Muscle layer of colon (tissue), 2 donors: Measurements from ENCODE around the gene LAIR1.
"Not testable (repeated sequence)": the region's sequence is repeated elsewhere in the genome, so short reads cannot be mapped to it uniquely, and the experiment has no call there.

Source experiments
- H3K27ac ChIP-seq: one replicate; pipeline ENCODE4 v1.7.0; 2013; ENCODE audit warnings: low read depth, mild to moderate bottlenecking, low read length, moderate library complexity
- H3K27me3 ChIP-seq, 2 donors: one replicate each; pipeline ENCODE4 v1.7.0; 2013; ENCODE audit warnings: low read length in 2 of 2, mild to moderate bottlenecking in 2 of 2; ENCODE audit not compliant: insufficient read depth in 2 of 2, control insufficient read depth in 1 of 2
- H3K36me3 ChIP-seq: one replicate; pipeline ENCODE4 v1.7.0; 2013; ENCODE audit warnings: mild to moderate bottlenecking, low read length; ENCODE audit not compliant: insufficient read depth
- H3K4me1 ChIP-seq: one replicate; pipeline ENCODE4 v1.7.0; 2013; ENCODE audit warnings: mild to moderate bottlenecking, low read length; ENCODE audit not compliant: insufficient read depth
- H3K4me3 ChIP-seq, 2 donors: one replicate each; pipeline ENCODE4 v1.7.0; 2013; ENCODE audit warnings: low read length in 2 of 2, low read depth in 1 of 2, mild to moderate bottlenecking in 1 of 2, moderate library complexity in 1 of 2
- H3K9ac ChIP-seq: one replicate; pipeline ENCODE4 v1.7.0; 2013; ENCODE audit warnings: low read length
- H3K9me3 ChIP-seq: one replicate; pipeline ENCODE4 v1.7.0; 2013; ENCODE audit warnings: mild to moderate bottlenecking, low read length
- donor health status: abdominal sarcoma.
- donor health status: Adenocarcinoma of cecum.

The LAIR1 gene

DNA sequence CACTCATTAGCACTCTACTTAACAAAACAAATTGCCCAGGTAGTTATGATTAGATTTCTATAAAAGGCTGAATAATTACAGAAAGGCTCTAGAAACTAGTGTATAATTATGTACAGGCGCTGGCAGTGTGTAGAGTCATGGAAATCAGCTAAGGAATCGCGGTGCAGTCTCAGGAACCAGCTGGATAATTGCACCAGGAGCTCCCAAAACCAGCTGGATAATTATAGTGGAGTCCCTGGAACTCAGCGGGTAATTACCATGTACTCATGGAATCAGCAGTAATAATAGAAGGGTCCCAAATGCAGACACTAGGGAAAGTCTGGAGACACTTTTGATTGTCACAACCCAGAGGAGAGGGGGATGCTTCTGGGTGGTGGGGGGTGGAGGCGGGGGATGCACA is 27.4 kb upstream of the LAIR1 start:
- no peak overlapping the region for H3K4me3 ChIP-seq
- no peaks in the 10 kb centered on the region for H3K36me3 ChIP-seq
- peaks cover 4 to 15% of the 10 kb centered on the region in 2 donors for H3K27me3 ChIP-seq
- no peaks in the 10 kb centered on the region for H3K9me3 ChIP-seq
- no peaks in the 10 kb centered on the region for H3K4me1 ChIP-seq
- no peak overlapping the region for H3K27ac ChIP-seq
- no peak overlapping the region for H3K9ac ChIP-seq

GRCh38 chr19:54391589-54392061 is 26.9 kb upstream of the LAIR1 start:
- Histone ChIP-seq H3K9me3 (no peaks in the 10 kb centered on the region), H3K4me3 (no peak overlapping the region), H3K4me1 (no peaks in the 10 kb centered on the region), H3K9ac (no peak overlapping the region), H3K27ac (no peak overlapping the region), H3K36me3 (no peaks in the 10 kb centered on the region), H3K27me3 (peaks cover 4 to 15% of the 10 kb centered on the region in 2 donors)

DNA sequence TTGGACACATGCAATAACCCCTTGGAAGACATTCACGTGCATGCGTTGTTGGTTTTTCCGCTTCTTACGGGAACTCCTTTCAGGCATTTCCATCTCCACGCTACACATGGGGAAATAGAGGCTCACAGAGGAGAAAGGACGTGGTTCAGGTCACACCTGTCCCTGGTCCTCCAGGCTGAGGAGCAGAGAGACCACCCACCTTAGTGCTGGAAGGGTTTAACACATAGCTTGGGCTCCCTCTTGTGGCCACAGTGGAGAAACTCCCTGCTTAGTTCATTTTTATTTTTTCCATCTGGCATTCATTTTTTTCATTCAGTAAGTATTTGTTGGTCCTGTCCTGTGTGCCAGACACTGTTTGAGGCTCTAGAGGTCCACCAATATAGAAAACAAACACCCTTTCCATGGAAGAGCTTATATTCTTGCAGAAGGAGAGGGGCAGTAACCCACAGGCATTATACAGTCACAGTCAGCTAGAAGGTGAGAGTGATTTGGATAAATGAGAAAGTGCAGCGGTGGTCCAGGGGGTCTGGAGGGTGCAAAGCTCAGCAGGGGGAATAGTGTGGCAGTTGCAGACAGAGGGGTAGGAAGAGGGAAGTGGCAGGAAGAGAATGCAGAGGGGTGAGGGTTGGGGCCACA is 26.3 kb upstream of the LAIR1 start:
- Histone ChIP-seq H3K4me1 (no peaks in the 10 kb centered on the region), H3K9me3 (no peaks in the 10 kb centered on the region), H3K4me3 (no peak overlapping the region), H3K27ac (no peak overlapping the region), H3K36me3 (no peaks in the 10 kb centered on the region), H3K27me3 (peaks cover 4 to 15% of the 10 kb centered on the region in 2 donors), H3K9ac (no peak overlapping the region)

DNA sequence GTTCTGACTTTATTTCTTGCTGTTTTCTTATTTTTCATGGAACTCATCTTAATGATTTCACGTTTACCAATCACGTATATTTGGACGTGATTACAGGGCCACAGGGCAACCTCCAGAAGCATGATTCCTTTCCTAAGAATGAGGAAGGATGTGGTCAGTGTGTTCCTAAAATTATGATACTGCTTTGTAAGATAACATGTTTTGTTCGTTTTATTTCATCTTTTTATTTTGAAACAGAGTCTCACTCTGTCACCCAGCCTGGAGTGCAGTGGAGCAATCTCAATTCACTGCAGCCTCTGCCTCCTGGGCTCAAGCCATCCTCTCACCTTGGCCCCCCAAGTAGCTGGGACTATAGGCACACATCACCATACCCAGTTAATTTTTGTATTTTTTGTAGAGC is 24.8 kb upstream of the LAIR1 start:
- Histone ChIP-seq H3K9ac (no peak overlapping the region), H3K27me3 (peaks cover 4 to 15% of the 10 kb centered on the region in 2 donors), H3K4me3 (no peak overlapping the region), H3K9me3 (no peaks in the 10 kb centered on the region), H3K27ac (no peak overlapping the region), H3K36me3 (no peaks in the 10 kb centered on the region), H3K4me1 (no peaks in the 10 kb centered on the region)

- H3K9me3 ChIP-seq = no peaks in the 10 kb centered on the region
- no peak overlapping the region for H3K27ac ChIP-seq
- no peaks in the 10 kb centered on the region for H3K36me3 ChIP-seq
- H3K4me1 ChIP-seq = no peaks in the 10 kb centered on the region
- H3K9ac ChIP-seq = no peak overlapping the region
- H3K4me3 ChIP-seq = no peak overlapping the region
- peaks cover 4 to 15% of the 10 kb centered on the region in 2 donors for H3K27me3 ChIP-seq
Measured at GRCh38 chr19:54388802-54389139, 24.0 kb upstream of the LAIR1 start.

DNA sequence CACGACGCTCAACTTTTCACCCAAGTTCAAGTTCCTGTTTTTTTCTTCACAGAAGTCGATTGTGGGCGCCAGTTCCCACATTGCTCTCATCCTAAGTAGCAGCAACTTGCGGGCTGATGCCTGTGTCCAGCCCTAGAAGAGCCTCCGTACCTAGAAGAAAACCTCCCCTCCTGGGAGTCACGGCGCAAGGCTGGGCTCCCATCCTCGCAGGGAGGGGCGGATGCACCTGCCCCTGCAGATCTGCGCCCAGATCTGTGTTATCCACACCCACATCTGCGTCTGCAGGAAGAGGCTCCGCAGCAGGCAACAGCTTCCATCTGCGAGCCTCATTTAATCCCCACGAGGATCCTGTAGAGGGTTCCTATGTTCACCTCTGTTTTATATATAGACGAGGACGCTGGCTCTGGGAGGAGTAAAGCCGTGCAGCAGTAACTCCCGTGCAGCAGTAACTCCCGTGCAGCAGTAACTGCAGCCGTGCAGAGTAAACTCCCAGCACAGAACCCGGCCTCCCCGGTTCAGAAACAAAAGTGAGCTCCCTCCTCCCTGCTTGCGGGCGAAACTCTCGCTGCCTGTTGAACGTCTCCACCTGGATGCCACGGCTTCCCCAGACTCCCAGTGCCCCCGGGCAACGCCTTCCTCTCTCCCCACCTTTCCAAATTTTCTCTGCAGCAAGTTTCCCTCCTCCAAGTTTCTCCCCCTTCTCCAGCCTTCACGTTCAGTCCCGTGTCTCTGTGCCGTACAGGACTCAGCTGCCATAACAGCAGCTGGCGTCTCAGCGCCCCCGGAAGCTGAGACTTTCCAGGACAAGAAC is 23.5 kb upstream of the LAIR1 start:
- H3K4me1 ChIP-seq = no peaks in the 10 kb centered on the region
- H3K36me3 ChIP-seq = no peaks in the 10 kb centered on the region
- H3K9ac ChIP-seq = no peak overlapping the region
- peaks cover 4 to 15% of the 10 kb centered on the region in 2 donors for H3K27me3 ChIP-seq
- H3K9me3 ChIP-seq = no peaks in the 10 kb centered on the region
- H3K27ac ChIP-seq = no peak overlapping the region
- no peak overlapping the region for H3K4me3 ChIP-seq

GRCh38 chr19:54383330-54383729 is 18.6 kb upstream of the LAIR1 start:
- no peaks in the 10 kb centered on the region for H3K4me1 ChIP-seq
- no peak overlapping the region for H3K27ac ChIP-seq
- no peaks in the 10 kb centered on the region for H3K36me3 ChIP-seq
- no peaks in the 10 kb centered on the region for H3K27me3 ChIP-seq
- peaks cover 4% of the 10 kb centered on the region for H3K9me3 ChIP-seq
- H3K9ac ChIP-seq = no peak overlapping the region
- no peak overlapping the region for H3K4me3 ChIP-seq

GRCh38 chr19:54382041-54382440 is 17.3 kb upstream of the LAIR1 start:
- H3K4me3 ChIP-seq, H3K9me3 ChIP-seq, H3K36me3 ChIP-seq, H3K4me1 ChIP-seq, H3K9ac ChIP-seq, H3K27ac ChIP-seq, H3K27me3 ChIP-seq: not testable (repeated sequence)

DNA sequence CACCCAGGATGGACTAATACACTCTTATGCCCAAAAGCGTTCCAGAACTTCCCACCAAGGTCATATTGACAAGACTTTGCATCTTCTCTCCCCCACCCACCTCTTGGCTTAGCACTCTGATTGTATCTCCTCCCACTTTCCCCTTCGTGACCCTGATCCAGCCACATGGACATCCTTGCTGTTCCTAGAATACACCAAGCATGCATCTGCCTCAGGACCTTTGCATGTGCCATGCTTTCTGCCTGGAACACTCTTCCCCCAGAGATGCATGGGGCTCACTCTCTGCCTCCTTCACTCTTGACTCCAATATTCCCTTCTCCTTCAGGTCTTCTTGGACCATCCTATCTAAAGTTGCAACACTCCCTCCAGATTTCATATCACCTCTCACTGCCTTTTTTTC is 16.2 kb upstream of the LAIR1 start:
- H3K27me3 ChIP-seq = no peaks in the 10 kb centered on the region
- peaks cover 4% of the 10 kb centered on the region for H3K9me3 ChIP-seq
- H3K9ac ChIP-seq = no peak overlapping the region
- no peaks in the 10 kb centered on the region for H3K36me3 ChIP-seq
- no peak overlapping the region for H3K27ac ChIP-seq
- no peaks in the 10 kb centered on the region for H3K4me1 ChIP-seq
- H3K4me3 ChIP-seq = no peak overlapping the region

GRCh38 chr19:54379187-54379678 is 14.5 kb upstream of the LAIR1 start:
- Histone ChIP-seq H3K36me3 (no peaks in the 10 kb centered on the region), H3K9me3 (peaks cover 4% of the 10 kb centered on the region), H3K27ac (no peak overlapping the region), H3K27me3 (no peaks in the 10 kb centered on the region), H3K9ac (no peak overlapping the region), H3K4me1 (no peaks in the 10 kb centered on the region), H3K4me3 (no peak overlapping the region)

GRCh38 chr19:54376610-54377285 is 12.0 kb upstream of the LAIR1 start:
- H3K4me3 ChIP-seq = no peak overlapping the region
- no peak overlapping the region for H3K9ac ChIP-seq
- no peaks in the 10 kb centered on the region for H3K27me3 ChIP-seq
- H3K9me3 ChIP-seq = peaks cover 4% of the 10 kb centered on the region
- no peak overlapping the region for H3K27ac ChIP-seq
- H3K4me1 ChIP-seq = no peaks in the 10 kb centered on the region
- no peaks in the 10 kb centered on the region for H3K36me3 ChIP-seq
